Stimulated activated CD8-positive, alpha-beta memory T cell treated with anti-CD3 and anti-CD28 coated beads, Interleukin-12 subunit alpha, Interleukin-12 subunit beta, amount 100 ng/mL, for 24 hours (primary cell): ENCODE results near the gene STEAP2.

Source experiments
- DNase-seq: peaks from one replicate; pipeline ENCODE4 v3.0.0-alpha.2; 2020; ENCODE audit errors: extremely low read depth

The STEAP2 gene

DNA sequence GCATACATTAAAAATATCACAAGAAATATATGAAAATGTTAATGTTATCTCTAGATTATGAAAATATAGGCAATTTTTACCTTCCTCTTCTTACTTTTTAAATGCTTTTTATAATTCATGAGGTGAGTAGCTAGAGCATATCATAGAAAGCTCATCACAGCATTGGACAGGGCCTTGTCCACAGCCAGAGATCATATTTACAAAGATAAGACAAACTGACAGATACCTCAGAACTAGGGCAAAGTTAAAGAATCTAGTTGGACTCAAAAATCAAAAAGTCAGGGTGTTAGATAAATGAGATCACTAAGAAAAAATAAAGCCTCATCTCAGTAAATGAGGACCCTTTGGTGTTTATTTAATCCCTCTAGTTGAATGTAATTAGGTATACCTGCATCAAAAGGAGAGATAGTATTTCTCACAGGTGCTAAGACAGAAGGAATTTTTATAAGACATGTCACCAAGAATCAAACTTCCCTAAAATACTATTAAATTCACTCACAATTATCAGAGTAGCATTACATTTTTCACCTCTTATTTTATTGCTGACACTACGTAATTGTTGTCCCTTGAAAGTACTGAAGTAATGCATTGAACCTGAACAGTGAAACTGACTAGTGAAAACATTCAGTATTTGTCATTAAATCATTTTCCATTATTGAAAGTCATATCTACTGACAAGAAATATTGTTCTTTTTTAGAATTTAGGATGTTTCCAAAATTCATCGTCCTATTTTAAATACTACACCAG, 59.1 kb downstream of the STEAP2 start:
- DNase-seq, result no peak

DNA sequence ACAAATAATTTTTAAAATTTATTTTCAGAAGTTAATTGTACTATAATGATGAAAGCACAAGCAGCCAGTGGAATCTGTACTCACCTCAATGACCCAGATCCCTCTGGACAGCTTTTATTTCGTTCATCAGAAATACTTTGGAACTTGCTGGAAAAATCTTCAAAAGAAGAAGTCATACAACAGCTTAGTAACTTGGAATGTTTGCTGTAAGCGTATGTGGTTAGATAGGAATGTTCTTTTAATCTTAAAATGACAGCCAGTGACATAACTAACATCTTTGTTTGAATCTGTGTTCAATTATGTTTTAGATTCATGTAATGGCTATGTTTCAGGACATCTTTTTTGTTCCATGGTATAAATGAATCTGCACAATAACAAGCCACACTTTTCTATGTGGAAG, 60.2 kb downstream of the STEAP2 start:
- no peak for DNase-seq

GRCh38 chr7:90272242-90272641, 60.7 kb downstream of the STEAP2 start:
- DNase-seq, result no peak

- DNase-seq, result no peak
Observed at GRCh38 chr7:90274161-90274560, 62.6 kb downstream of the STEAP2 start.

DNA sequence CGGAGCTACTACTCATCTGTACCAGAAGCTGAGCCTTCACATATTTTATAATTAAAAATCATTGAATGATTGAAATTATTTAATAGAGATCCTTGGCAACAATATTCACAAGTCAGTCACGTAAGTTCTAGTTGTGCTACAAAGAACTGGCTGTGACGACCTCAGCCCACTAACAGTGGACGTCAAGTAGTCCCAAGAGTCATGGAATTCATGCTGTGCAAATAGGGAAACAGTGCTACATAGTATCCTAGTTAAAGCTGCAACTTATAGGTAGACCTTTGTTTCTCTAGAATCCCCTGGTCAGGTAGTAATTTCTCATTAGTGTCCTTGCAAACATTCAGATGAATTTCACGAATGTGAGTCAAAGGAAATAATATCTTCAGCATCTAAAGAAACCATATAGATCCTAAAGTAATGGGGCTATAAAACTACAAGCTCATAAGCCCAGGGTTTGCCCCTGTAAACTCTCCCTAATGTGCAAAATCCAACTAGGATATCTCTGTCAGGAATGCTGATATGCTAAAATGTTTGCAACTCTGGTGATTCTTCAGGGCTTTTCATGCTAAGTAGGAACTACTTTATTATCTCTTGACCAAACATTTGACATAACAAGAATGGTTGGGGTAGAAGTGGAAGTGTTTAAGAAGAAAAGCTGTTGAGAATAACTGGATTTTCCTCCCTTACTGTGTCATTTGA, 64.6 kb downstream of the STEAP2 start:
- DNase-seq, result no peak
